ENCODE data around the gene PRAMEF8. TPM values are rescaled to one million over a fixed set of nuclear protein-coding genes. Genes with fewer than 3 reads are reported as not detected.
"Not testable (repeated sequence)": the region's sequence is repeated elsewhere in the genome, so short reads cannot be mapped to it uniquely, and the experiment has no call there.

Gene PRAMEF8
- total RNA-seq = under 1 TPM in 1 of 6 experiments, not detected in 5; 0.49 TPM
- long read RNA-seq = 0 reads

GRCh38 chr1:13285037-13285436 lies at the start of gene PRAMEF8:
TSS of gene PRAMEF8 (minus strand) at chr1:13285137. CDS start at chr1:13284091, 1,046 bp downstream.
- H3K36me3 ChIP-seq; H3K27ac ChIP-seq; H3K27me3 ChIP-seq; intact Hi-C loops (cut with DNase I); DNase-seq; H3K9me3 ChIP-seq; H3K4me3 ChIP-seq; H3K4me1 ChIP-seq; ATAC-seq: not testable (repeated sequence)
- no CpG with 5 or more reads among the region's 1 CpG for WGBS (ENCODE audit: insufficient coverage, low coverage, low lambda C conversion rate, missing lambda C conversion rate)

GRCh38 chr1:13315281-13315680 lies 30.3 kb upstream of the PRAMEF8 start, which contains the start of gene PRAMEF15:
TSS of gene PRAMEF15 (plus strand) at chr1:13315581. CDS start at chr1:13318408, 2,827 bp downstream.
- H3K4me3 ChIP-seq; intact Hi-C loops (cut with DNase I); H3K36me3 ChIP-seq; H3K4me1 ChIP-seq; H3K27ac ChIP-seq; H3K9me3 ChIP-seq; DNase-seq; H3K27me3 ChIP-seq; ATAC-seq: not testable (repeated sequence)
- 19% methylated on average over 2 of the region's 4 CpGs for WGBS (ENCODE audit: insufficient coverage, low coverage, low lambda C conversion rate, missing lambda C conversion rate)

- H3K27ac ChIP-seq; ATAC-seq; H3K27me3 ChIP-seq; H3K36me3 ChIP-seq; H3K4me3 ChIP-seq; intact Hi-C loops (cut with DNase I); DNase-seq; H3K4me1 ChIP-seq; H3K9me3 ChIP-seq: not testable (repeated sequence)
- WGBS (ENCODE audit: insufficient coverage, low coverage, low lambda C conversion rate, missing lambda C conversion rate) = no CpG with 5 or more reads among the region's 1 CpG
Observed at GRCh38 chr1:13303239-13303638, 18.3 kb upstream of the PRAMEF8 start, which contains the start of gene PRAMEF33. TSS of gene PRAMEF33 (plus strand) at chr1:13303539. CDS start at chr1:13305955, 2,416 bp downstream.

GRCh38 chr1:13302197-13302596 lies 17.3 kb upstream of the PRAMEF8 start:
- H3K4me1 ChIP-seq; H3K27me3 ChIP-seq; H3K9me3 ChIP-seq; intact Hi-C loops (cut with DNase I); DNase-seq; H3K36me3 ChIP-seq; H3K4me3 ChIP-seq; H3K27ac ChIP-seq: not testable (repeated sequence)
- peak; percentile 40 to 76 (median 70) for ATAC-seq

- ATAC-seq; H3K4me1 ChIP-seq; intact Hi-C loops (cut with DNase I); H3K4me3 ChIP-seq; DNase-seq; H3K36me3 ChIP-seq; H3K27ac ChIP-seq; H3K9me3 ChIP-seq; H3K27me3 ChIP-seq: not testable (repeated sequence)
- WGBS (ENCODE audit: insufficient coverage, low coverage, low lambda C conversion rate, missing lambda C conversion rate) = no CpG with 5 or more reads among the region's 27 CpGs
Observed at GRCh38 chr1:13298699-13299098, 13.8 kb upstream of the PRAMEF8 start.

- ATAC-seq = peak; percentile 86 to 99 (median 90)
- DNase-seq; H3K4me1 ChIP-seq; H3K36me3 ChIP-seq; H3K27me3 ChIP-seq; H3K4me3 ChIP-seq; H3K9me3 ChIP-seq; intact Hi-C loops (cut with DNase I): not testable (repeated sequence)
- WGBS (ENCODE audit: insufficient coverage, low coverage, low lambda C conversion rate, missing lambda C conversion rate) = 14% methylated on average over 1 of the region's 5 CpGs
- H3K27ac ChIP-seq = peak overlapping the region in 1 of 3 donors; percentile 59
Observed at GRCh38 chr1:13297216-13297931, 12.4 kb upstream of the PRAMEF8 start.

GRCh38 chr1:13289030-13289429 lies 4.1 kb upstream of the PRAMEF8 start:
- WGBS (ENCODE audit: insufficient coverage, low coverage, low lambda C conversion rate, missing lambda C conversion rate) = 90% methylated on average over 2 of the region's 3 CpGs
- H3K27ac ChIP-seq; H3K4me3 ChIP-seq; ATAC-seq; H3K9me3 ChIP-seq; H3K36me3 ChIP-seq; intact Hi-C loops (cut with DNase I); H3K4me1 ChIP-seq; DNase-seq; H3K27me3 ChIP-seq: not testable (repeated sequence)

- DNase-seq; H3K4me1 ChIP-seq; H3K9me3 ChIP-seq; H3K4me3 ChIP-seq; H3K27me3 ChIP-seq; intact Hi-C loops (cut with DNase I); H3K27ac ChIP-seq; H3K36me3 ChIP-seq: not testable (repeated sequence)
- 37% methylated on average over 3 of the region's 3 CpGs for WGBS (ENCODE audit: insufficient coverage, low coverage, low lambda C conversion rate, missing lambda C conversion rate)
- peak; percentile 15 to 40 (median 25) for TF ChIP-seq CTCF (IDR thresholded peaks at IDR 0.05)
- ATAC-seq = peak; percentile 59 to 86 (median 70)
Observed at GRCh38 chr1:13279617-13280016, 5.3 kb downstream of the PRAMEF8 start.
